ENCODE data around the gene C14orf93.

Gene C14orf93

DNA sequence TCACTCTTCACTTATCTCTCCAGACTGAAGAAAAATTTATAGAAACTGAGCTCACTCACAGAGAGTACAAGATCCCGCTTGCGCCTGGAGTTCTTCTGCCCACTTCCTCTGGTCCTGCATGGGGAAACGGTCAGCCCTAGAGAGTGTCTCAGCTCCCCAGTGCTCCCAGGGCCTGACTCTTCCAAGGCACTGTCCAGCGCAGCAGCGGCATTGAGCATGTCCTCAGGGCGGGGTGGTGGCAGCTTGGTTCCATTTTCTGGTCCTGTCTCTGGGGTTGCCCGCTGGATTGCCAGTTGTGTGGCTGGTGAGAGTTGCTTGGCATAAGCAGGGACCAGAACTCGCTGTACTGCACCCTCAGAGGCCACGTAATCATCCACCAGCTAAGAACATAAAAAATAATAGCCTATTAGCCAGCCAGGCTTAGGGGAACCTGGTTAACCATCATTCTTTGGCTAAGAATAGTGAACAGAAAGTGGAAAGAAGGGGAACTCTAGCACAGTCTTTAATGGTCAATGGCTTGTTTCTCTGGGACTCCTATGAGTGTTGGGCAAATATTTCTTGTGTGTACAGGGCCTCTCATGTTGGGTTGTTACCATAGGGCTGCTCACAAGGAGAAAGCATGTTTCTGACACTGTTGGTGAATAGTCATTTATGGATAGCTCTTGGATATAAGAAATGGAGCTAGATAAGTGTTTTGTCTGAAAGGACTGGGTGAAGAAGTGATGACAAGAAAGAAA lies 13.9 kb downstream of the C14orf93 start:
- in situ Hi-C loops (cut with HindIII; ENCODE audit: low sequenced_read_pairs), result no loop called here

GRCh38 chr14:22994762-22995275 lies 15.1 kb downstream of the C14orf93 start:
- in situ Hi-C loops (cut with HindIII; ENCODE audit: low sequenced_read_pairs), result no loop called here

DNA sequence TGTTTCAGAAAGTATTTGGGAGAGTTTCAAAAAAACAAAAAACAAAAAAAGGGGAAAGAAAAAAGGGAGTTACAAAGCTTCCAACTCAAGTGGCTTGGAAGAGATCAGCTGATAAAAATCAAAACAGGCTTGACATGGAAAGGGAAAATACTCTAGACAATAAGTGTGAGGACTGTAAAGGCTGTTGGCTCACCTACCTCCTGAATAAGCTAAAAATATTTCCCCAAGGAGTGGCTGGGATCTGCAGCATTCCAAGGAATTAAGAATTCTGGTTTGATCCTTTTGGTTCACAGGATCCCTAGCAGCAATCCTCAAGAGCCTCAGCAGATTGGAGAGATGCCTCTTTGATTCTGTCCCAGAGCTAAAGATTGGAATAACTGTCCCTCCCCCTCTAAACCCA lies 16.4 kb downstream of the C14orf93 start:
- in situ Hi-C loops (cut with HindIII; ENCODE audit: low sequenced_read_pairs), result no loop called here

GRCh38 chr14:22991852-22992251 lies 18.1 kb downstream of the C14orf93 start:
- in situ Hi-C loops (cut with HindIII; ENCODE audit: low sequenced_read_pairs), result no loop called here

- in situ Hi-C loops (cut with HindIII; ENCODE audit: low sequenced_read_pairs), result no loop called here
Observed at GRCh38 chr14:22987291-22987690, 22.7 kb downstream of the C14orf93 start.

DNA sequence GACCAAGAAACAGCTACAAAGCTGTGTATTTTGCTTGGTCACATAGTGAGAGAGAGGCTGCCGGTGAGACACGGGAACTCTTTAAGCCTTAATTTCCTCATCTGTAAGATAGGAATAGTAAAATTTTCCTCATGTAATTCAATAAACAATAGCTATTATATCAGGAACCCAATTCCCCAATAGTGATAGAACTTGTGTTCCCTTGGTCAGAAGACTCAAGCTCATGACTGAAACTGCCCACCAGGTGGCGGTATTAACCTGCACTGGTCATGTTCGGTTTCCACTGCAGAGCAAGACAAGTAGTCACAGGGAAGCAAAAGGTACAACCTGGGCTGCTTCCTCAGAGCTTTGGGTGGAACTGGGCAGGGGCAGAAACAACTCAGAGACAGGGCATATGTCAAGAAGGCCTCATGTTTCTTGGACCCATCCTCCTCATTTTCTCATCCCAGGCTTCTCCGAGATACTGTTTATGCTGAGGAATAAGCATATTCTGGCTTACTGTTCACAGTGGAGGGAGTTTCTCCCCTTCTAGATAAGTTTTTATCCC lies 23.4 kb downstream of the C14orf93 start:
- in situ Hi-C loops (cut with HindIII; ENCODE audit: low sequenced_read_pairs), result no loop called here

- in situ Hi-C loops (cut with HindIII; ENCODE audit: low sequenced_read_pairs), result no loop called here
Observed at GRCh38 chr14:22985894-22986507, 23.9 kb downstream of the C14orf93 start.

DNA sequence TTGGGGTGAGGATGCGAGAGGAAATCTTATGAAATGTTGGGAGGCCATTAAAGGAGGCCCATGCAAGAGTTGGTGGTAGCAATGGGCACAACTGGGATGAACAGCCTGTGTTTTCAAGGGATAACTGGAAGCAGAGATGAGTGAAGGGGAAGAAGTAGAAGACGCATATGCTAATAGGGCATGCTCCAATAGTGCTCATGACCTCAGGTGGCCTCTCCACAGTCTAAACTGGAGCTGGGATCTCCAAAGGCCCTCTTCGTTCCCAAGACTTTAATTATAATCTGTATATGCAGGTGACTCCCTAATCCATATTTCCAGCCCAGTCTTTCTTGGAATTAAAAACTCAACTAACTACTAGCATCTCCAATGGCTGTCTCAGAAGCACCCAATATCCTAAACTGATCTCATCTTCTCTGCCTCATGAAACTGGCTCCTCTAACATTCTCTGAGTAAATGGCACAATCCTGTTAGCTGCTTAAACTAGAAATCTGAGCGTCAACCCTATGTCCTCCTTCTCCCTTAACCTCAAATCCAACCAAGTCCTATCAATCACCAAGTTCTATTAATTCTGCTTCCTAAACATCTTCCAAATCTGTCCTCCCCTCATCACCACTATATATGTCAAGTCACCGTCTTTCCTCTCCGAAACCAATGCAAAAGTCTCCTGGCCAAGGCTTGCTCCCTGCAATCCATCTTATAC lies 24.8 kb downstream of the C14orf93 start:
- in situ Hi-C loops (cut with HindIII; ENCODE audit: low sequenced_read_pairs), result no loop called here

- in situ Hi-C loops (cut with HindIII; ENCODE audit: low sequenced_read_pairs), result no loop called here
Observed at GRCh38 chr14:22982477-22983245, 27.3 kb downstream of the C14orf93 start, which contains the start of gene AJUBA. Gene AJUBA, minus strand, starts transcription at chr14:22982551. Its CDS starts 285 bp downstream, at chr14:22982266.

DNA sequence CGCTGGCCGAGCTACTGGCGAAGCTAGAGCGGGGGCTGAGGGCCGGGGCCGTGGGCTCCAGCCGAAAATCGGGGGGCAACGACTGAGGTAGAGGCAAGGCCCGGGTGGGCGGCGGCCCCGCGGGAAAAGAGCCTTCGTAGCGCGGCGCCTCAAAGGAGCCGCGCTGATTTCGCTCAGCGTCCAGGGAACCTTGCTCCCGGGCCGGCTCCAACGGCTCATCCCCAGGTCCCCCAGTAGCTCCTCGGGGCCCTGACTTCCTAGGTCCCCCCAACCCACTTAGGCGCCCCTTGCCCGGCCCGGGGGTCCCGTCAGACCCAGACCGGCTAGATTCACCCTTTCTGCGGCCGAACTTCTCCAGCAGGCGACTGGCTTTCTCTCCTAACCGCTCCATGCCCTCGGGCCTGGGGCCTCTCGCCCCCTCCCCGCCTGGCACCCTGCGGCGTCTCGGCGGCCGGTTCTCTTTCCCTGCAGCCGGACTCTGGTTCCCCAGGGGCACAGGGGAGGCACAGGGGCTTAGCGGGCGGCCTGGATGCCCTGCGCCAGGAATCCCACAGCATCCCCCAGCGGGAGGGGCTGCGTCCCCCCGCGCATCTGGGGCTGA lies 28.0 kb downstream of the C14orf93 start:
- in situ Hi-C loops (cut with HindIII; ENCODE audit: low sequenced_read_pairs), result no loop called here

DNA sequence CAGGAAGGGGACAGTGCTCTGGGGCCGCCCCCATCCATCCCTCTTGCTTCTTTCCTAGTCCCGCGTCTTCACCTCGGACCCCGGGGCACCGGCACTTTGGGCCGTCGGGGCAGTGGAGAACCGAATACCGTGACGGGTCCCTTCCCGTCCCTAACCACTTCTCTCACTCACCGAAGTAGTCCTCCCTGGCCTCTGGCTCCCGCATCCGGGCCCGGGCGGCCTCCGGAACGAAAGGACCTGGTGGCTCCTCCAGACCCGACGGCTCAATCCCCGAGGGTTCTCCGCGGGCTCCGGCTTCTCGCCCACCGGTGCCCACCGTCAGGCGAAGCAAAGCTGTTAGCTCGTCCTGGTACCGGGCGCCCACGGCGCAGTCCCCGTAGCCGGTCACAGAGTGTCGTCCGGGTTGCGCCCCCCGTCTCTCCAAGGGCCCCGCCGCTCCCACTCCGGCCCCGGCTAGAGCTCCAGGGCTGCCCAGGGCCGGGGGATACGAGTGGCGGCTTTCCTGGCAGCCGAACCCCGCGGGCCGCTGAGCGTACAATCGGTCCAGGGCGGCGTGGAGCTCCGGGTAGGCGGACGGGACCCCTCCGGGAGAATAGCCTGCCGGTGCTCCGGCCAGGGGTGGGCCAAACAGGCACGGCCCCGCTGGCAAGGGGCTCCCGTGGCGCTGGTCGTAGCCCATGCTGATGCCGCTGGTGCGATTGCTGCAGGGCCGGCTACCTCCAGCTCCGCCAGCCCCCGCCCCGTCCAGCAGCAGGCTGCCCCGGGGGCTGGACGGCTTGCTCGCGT lies 28.7 kb downstream of the C14orf93 start:
- in situ Hi-C loops (cut with HindIII; ENCODE audit: low sequenced_read_pairs), result no loop called here

- in situ Hi-C loops (cut with HindIII; ENCODE audit: low sequenced_read_pairs), result no loop called here
Observed at GRCh38 chr14:22980672-22981089, 29.3 kb downstream of the C14orf93 start.

DNA sequence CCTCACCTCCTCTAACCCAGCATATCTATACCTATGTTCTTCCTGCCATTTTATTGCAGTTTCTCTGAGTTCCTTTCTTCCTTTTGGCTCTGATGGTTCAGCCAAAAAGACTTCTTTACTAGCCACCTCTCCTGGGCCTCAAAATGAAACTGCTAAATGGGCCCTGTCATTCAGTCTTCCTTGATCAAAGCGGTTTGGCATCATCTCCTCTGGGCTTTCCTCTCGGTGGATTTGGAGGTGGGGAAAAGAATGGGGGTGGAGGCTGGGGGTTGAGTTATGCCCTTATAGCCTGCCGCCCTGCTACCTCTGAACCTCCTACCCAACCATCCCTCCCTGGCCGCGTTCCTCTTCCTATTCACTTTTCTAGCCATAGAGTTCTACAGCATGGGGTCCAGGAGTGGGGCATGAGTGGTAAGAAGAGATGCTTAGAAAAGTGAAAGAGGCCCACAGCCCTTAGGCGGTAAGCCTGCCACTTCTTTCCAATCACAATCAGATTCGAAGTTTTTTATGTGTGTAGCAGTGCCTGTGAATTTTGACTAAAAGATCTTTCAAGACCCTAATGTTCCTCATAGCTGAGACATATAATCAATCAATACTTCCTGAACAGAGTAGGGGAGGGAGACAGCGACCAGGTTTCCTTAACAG lies 30.1 kb downstream of the C14orf93 start:
- in situ Hi-C loops (cut with HindIII; ENCODE audit: low sequenced_read_pairs), result loop anchor here (5.0 kb wide), 1 partner anchor 102 kb away; no protein-coding TSS in a partner anchor

GRCh38 chr14:22978981-22979671 lies 30.8 kb downstream of the C14orf93 start:
- in situ Hi-C loops (cut with HindIII; ENCODE audit: low sequenced_read_pairs), result loop anchor here (5.0 kb wide), 1 partner anchor 103 kb away; no protein-coding TSS in a partner anchor

DNA sequence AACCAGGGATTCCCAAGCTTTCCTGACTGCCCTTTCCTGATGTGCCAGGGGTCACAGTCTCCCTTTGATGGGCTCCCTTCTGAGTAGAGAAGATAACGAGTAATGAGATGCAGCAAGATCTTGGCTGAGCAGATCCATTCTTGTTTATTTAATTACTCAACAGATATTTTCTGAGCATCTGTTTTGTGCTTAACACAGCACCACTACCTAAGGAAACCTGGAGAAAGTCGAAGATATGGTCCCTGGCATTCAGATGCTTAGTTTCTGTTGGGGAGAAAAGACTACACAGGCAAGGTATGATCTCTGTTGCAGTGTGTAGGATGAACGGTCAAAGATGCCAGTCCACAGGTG lies 31.5 kb downstream of the C14orf93 start:
- in situ Hi-C loops (cut with HindIII; ENCODE audit: low sequenced_read_pairs), result loop anchor here (5.0 kb wide), 1 partner anchor 104 kb away; no protein-coding TSS in a partner anchor

DNA sequence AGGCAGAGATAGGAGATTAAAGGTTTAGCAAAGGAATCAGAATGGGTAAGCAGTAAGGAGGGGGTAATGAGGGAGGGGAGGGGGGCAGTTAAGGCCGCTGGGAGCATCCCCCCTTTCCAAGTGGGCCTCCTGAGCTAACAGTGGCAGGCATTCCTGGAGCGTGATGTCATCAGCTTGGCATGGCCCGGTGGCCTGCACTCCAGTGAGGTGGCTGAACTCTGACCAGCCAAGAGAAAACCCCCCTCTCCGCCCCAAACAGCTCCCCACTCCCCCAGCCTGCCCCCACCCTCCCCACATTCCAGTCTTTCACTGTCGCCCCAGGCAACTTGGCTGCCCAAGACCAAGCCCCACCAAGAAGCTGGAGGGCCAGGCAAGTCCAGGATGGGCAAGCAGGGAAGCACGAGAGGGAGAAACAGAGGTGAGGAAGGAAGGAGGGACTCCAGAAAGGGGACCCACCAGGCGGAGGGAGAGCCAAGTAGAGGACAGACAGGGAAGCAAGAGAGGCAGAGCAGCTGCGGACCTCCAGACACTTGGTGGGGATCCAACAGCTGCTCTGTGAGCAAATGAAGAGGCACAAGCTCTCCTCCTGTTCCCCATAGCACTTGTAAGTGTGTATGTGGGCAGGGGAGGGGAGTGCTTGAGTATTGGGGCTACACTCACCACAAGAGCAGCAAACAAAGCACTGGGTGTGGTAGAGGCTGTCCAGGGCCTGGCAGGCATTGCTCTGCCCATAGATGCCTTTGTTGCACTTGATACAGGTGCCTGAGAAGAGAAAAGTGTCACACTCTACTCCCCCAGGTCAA lies 32.1 kb downstream of the C14orf93 start:
- in situ Hi-C loops (cut with HindIII; ENCODE audit: low sequenced_read_pairs), result loop anchor here (5.0 kb wide), 1 partner anchor 104 kb away; no protein-coding TSS in a partner anchor

DNA sequence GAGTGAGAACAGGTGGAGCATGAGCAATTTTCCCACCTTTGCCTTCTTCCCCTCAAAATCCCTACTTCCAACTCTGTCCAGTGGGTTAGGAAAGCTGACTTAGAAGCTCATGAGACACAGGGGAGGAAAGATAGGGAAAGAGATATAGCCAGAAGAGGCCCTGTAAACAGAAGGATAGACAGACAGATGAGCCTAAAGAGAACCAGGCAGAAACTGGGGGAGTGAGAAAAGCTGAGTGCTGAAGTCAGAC lies 32.6 kb downstream of the C14orf93 start:
- in situ Hi-C loops (cut with HindIII; ENCODE audit: low sequenced_read_pairs), result loop anchor here (5.0 kb wide), 1 partner anchor 105 kb away; no protein-coding TSS in a partner anchor

Measured in endothelial cell of hepatic sinusoid (primary cell).